WTC11 (cell line): ENCODE measurements around the gene SCYGR3. TPM values are rescaled to one million over a fixed set of nuclear protein-coding genes. Genes with fewer than 3 reads are reported as not detected.

Experiments used
- ATAC-seq: fragments of 200-7000 bp; cut with Tn5 transposase; 2 replicates; pipeline ENCODE4 v1.10.0; 2021; ENCODE audit warnings: mild to moderate bottlenecking, moderate library complexity
- CTCF ChIA-PET: fragments of 300-600 bp; sonication (Branson Sonifier 250); formaldehyde crosslinking; loops from one replicate; lab custom pipeline; 2021; ENCODE audit warnings: antibody characterized with exemption; lab: Charles Lee
- POLR2A ChIA-PET: fragments of 350-600 bp; sonication (Branson Sonifier 250); formaldehyde crosslinking; loops from one replicate; lab custom pipeline; 2021; ENCODE audit warnings: antibody characterized with exemption; lab: Charles Lee
- DNase-seq: peaks from one replicate; pipeline ENCODE4 v3.0.0; 2021; ENCODE audit warnings: low spot score
- H3K27ac Mint-ChIP-seq: 2 replicates; pipeline ENCODE4 v1.8.0; 2021; ENCODE audit warnings: mixed read lengths
- H3K27me3 Mint-ChIP-seq: 2 replicates; pipeline ENCODE4 v1.8.0; 2021; ENCODE audit warnings: low read depth, mild to moderate bottlenecking, moderate library complexity, mixed read lengths
- H3K36me3 Mint-ChIP-seq: 2 replicates; pipeline ENCODE4 v1.8.0; 2021; ENCODE audit warnings: mixed read lengths
- H3K4me1 Mint-ChIP-seq: 2 replicates; pipeline ENCODE4 v1.8.0; 2022; ENCODE audit warnings: mixed read lengths
- H3K4me3 Mint-ChIP-seq: 2 replicates; pipeline ENCODE4 v1.8.0; 2021; ENCODE audit warnings: mild to moderate bottlenecking, moderate library complexity, mixed read lengths
- H3K9me3 Mint-ChIP-seq: 2 replicates; pipeline ENCODE4 v1.8.0; 2021; ENCODE audit warnings: mixed read lengths
- ATF3 ChIP-seq: sonication (generic); formaldehyde crosslinking; conservative IDR thresholded peaks from 2 replicates; pipeline ENCODE4 v1.8.1; 2022; ENCODE audit warnings: mild to moderate bottlenecking, missing genetic modification reagents
- CREB1 ChIP-seq: sonication (generic); formaldehyde crosslinking; IDR thresholded peaks from 2 replicates; pipeline ENCODE4 v1.8.0; 2023; ENCODE audit warnings: mild to moderate bottlenecking, missing genetic modification reagents
- E2F1 ChIP-seq: sonication (generic); formaldehyde crosslinking; IDR thresholded peaks from 2 replicates; pipeline ENCODE4 v1.8.0; 2022; ENCODE audit warnings: mild to moderate bottlenecking, missing genetic modification reagents
- E2F4 ChIP-seq: sonication (generic); formaldehyde crosslinking; IDR thresholded peaks from 2 replicates; pipeline ENCODE4 v1.8.1; 2022; ENCODE audit warnings: low read depth, mild to moderate bottlenecking, moderate library complexity, missing genetic modification reagents, borderline replicate concordance
- ELF4 ChIP-seq: sonication (generic); formaldehyde crosslinking; IDR thresholded peaks from 2 replicates; pipeline ENCODE4 v1.8.1; 2022; ENCODE audit warnings: low read depth, mild to moderate bottlenecking, moderate library complexity, missing genetic modification reagents
- EMX1 ChIP-seq: fragments of 250-450 bp; sonication (Bioruptor Pico); IDR thresholded peaks from 2 replicates; pipeline ENCODE4 v1.8.0; 2021; ENCODE audit warnings: mild to moderate bottlenecking
- ESRRA ChIP-seq: sonication (generic); formaldehyde crosslinking; IDR thresholded peaks from 2 replicates; pipeline ENCODE4 v1.8.1; 2022; ENCODE audit warnings: mild to moderate bottlenecking, missing genetic modification reagents, borderline replicate concordance
- FOXP4 ChIP-seq: sonication (generic); formaldehyde crosslinking; IDR thresholded peaks from 2 replicates; pipeline ENCODE4 v1.8.0; 2022; ENCODE audit warnings: mild to moderate bottlenecking, missing genetic modification reagents
- GABPB1 ChIP-seq: sonication (generic); formaldehyde crosslinking; IDR thresholded peaks from 2 replicates; pipeline ENCODE4 v1.8.1; 2023; ENCODE audit warnings: mild to moderate bottlenecking, missing genetic modification reagents
- JAZF1 ChIP-seq: fragments of 250-450 bp; sonication (Bioruptor Pico); IDR thresholded peaks from 2 replicates; pipeline ENCODE4 v1.9.0; 2021; ENCODE audit warnings: moderate library complexity, mild to moderate bottlenecking, inconsistent platforms
- JUN ChIP-seq: sonication (generic); formaldehyde crosslinking; IDR thresholded peaks from 2 replicates; pipeline ENCODE4 v1.8.0; 2023; ENCODE audit warnings: mild to moderate bottlenecking, missing genetic modification reagents
- MYBL2 ChIP-seq: sonication (generic); formaldehyde crosslinking; IDR thresholded peaks from 2 replicates; pipeline ENCODE4 v1.8.1; 2023; ENCODE audit warnings: mild to moderate bottlenecking, moderate library complexity, missing genetic modification reagents
- OVOL2 ChIP-seq: fragments of 250-450 bp; sonication (Bioruptor Pico); IDR thresholded peaks from 2 replicates; pipeline ENCODE4 v1.9.0; 2021; ENCODE audit warnings: mild to moderate bottlenecking, borderline replicate concordance
- PREB ChIP-seq: sonication (generic); formaldehyde crosslinking; IDR thresholded peaks from 2 replicates; pipeline ENCODE4 v1.8.1; 2022; ENCODE audit warnings: mild to moderate bottlenecking, missing genetic modification reagents, moderate library complexity, borderline replicate concordance
- ZBTB43 ChIP-seq: sonication (generic); formaldehyde crosslinking; IDR thresholded peaks from 2 replicates; pipeline ENCODE4 v1.8.1; 2023; ENCODE audit warnings: mild to moderate bottlenecking, missing genetic modification reagents
- ZNF121 ChIP-seq: sonication (generic); formaldehyde crosslinking; IDR thresholded peaks from 2 replicates; pipeline ENCODE4 v1.8.0; 2023; ENCODE audit warnings: missing genetic modification reagents
- ZNF138 ChIP-seq: sonication (generic); formaldehyde crosslinking; conservative IDR thresholded peaks from 2 replicates; pipeline ENCODE4 v1.8.1; 2022; ENCODE audit warnings: mild to moderate bottlenecking, moderate library complexity, missing genetic modification reagents
- ZNF281 ChIP-seq: sonication (generic); formaldehyde crosslinking; IDR thresholded peaks from 2 replicates; pipeline ENCODE4 v1.8.0; 2023; ENCODE audit warnings: mild to moderate bottlenecking, missing genetic modification reagents
- ZNF425 ChIP-seq: fragments of 250-450 bp; sonication (Bioruptor Pico); conservative IDR thresholded peaks from 2 replicates; pipeline ENCODE4 v1.9.0; 2021; ENCODE audit warnings: mild to moderate bottlenecking
- total RNA-seq: library from RNA; stranded (reverse); gene quantifications from 3 replicates; pipeline ENCODE4 v1.2.3, GENCODE V29; 2021

SCYGR3 gene
- total RNA-seq, 1 experiment from 2014 or later = not detected

GRCh38 chr2:227612546-227613271 lies 1.9 kb downstream of the SCYGR3 start (continued):
- TF ChIP-seq EMX1 (CRISPR knock-in tag) (no peak), FOXP4 (CRISPR knock-in tag) (no peak), E2F4 (CRISPR knock-in tag) (no peak), ZNF425 (CRISPR knock-in tag) (no peak), ZNF138 (no peak), ZNF121 (CRISPR knock-in tag) (no peak), CREB1 (no peak), E2F1 (CRISPR knock-in tag) (no peak), ESRRA (CRISPR knock-in tag) (no peak), ATF3 (CRISPR knock-in tag) (no peak)

GRCh38 chr2:227610123-227610522 lies 4.5 kb downstream of the SCYGR3 start:
- Mint-ChIP-seq H3K9me3 (no peaks in the 10 kb centered on the region), H3K36me3 (no peaks in the 10 kb centered on the region), H3K4me1 (peaks cover 6% of the 10 kb centered on the region; the same call in 1 of the 2 replicates), H3K27me3 (no peaks in the 10 kb centered on the region), H3K4me3 (no peak overlapping the region), H3K27ac (no peak overlapping the region)
- DNase-seq (no peak), ATAC-seq (no peak)
- ChIA-PET POLR2A (no interaction called here), CTCF (interaction anchor here (0.6 kb wide), 2 partner anchors 8 to 984 kb away, joined by 4 to 5 read pairs; no protein-coding TSS in a partner anchor)
- TF ChIP-seq GABPB1 (no peak), ATF3 (CRISPR knock-in tag) (no peak), JUN (CRISPR knock-in tag) (no peak), ZBTB43 (CRISPR knock-in tag) (no peak), PREB (CRISPR knock-in tag) (no peak), OVOL2 (no peak), JAZF1 (CRISPR knock-in tag) (no peak), MYBL2 (no peak), E2F4 (CRISPR knock-in tag) (no peak), ELF4 (CRISPR knock-in tag) (no peak), ZNF281 (CRISPR knock-in tag) (no peak)
